GM12878 (cell line): ENCODE measurements around the gene MACROD2. TPM values are rescaled to one million over a fixed set of nuclear protein-coding genes. Genes with fewer than 3 reads are reported as not detected.
"Not testable (repeated sequence)": the region's sequence is repeated elsewhere in the genome, so short reads cannot be mapped to it uniquely, and the experiment has no call there.

Source experiments
- ATAC-seq: fragments of 200-7000 bp; cut with Tn5 transposase; 3 replicates; pipeline ENCODE4 v1.9.1; 2020; ENCODE audit warnings: mild to moderate bottlenecking, moderate library complexity
- BruUV-seq: library from RNA; stranded (reverse); fragments of 400-500 nt; replicated peaks from 2 replicates; lab custom pipeline; 2021; lab: Mats Ljungman, UMichigan
- CTCF ChIA-PET: fragments of 300-600 bp; sonication (Branson Sonifier 250); formaldehyde crosslinking; extraction: SDS; loops from one replicate; lab custom pipeline; 2021; ENCODE audit warnings: inconsistent platforms; lab: Yijun Ruan, JAX
- POLR2A ChIA-PET: fragments of 350-600 bp; formaldehyde crosslinking; extraction: SDS; loops from one replicate; lab custom pipeline; 2021; ENCODE audit warnings: inconsistent platforms; lab: Charles Lee
- RAD21 ChIA-PET: fragments of 300-600 bp; sonication (Branson Sonifier 250); formaldehyde crosslinking; loops from one replicate; lab custom pipeline; 2023; ENCODE audit warnings: antibody characterized with exemption; ENCODE audit not compliant: unreplicated experiment; lab: Charles Lee
- SMC1A ChIA-PET: fragments of 300-600 bp; sonication (Branson Sonifier 250); formaldehyde crosslinking; loops from one replicate; lab custom pipeline; 2023; ENCODE audit not compliant: unreplicated experiment, uncharacterized antibody; lab: Charles Lee
- DNase-seq: peaks from one replicate; pipeline ENCODE4 v3.0.0-alpha.2; 2011; ENCODE audit warnings: low read depth, low spot score
- FAIRE-seq: peaks from 3 replicates; lab custom pipeline; 2011; peaks lifted over from hg19 to GRCh38; lab: Jason Lieb, UNC
- H2AFZ ChIP-seq: 2 replicates; pipeline ENCODE4 v1.6.0; 2011; ENCODE audit warnings: low read depth, low read length, control low read depth; ENCODE audit not compliant: control insufficient read depth
- H3K27ac ChIP-seq: 2 replicates; pipeline ENCODE4 v1.5.1; 2011; ENCODE audit warnings: control low read depth; ENCODE audit not compliant: control insufficient read depth, insufficient read depth
- H3K27me3 ChIP-seq, 2 experiments: replicated peaks in 1 of 2; 2 replicates each; pipeline versions ENCODE4 v1.6.0 to v1.6.1; 2011; ENCODE audit warnings: low read length in 1 of 2; ENCODE audit not compliant: control insufficient read depth in 2 of 2, insufficient read depth in 2 of 2
- H3K36me3 ChIP-seq, 2 experiments: 2 replicates each; pipeline ENCODE4 v1.5.1; 2011; ENCODE audit warnings: low read length in 1 of 2; ENCODE audit not compliant: control insufficient read depth in 2 of 2, insufficient read depth in 2 of 2
- H3K4me1 ChIP-seq: 2 replicates; pipeline ENCODE4 v1.6.1; 2011; ENCODE audit warnings: mild to moderate bottlenecking, low read length, moderate library complexity, mixed read lengths; ENCODE audit not compliant: control insufficient read depth, insufficient read depth
- H3K4me2 ChIP-seq: 2 replicates; pipeline ENCODE4 v1.6.0; 2011; ENCODE audit warnings: control low read depth; ENCODE audit not compliant: control insufficient read depth, insufficient read depth
- H3K4me3 ChIP-seq: fragments of 200-600 bp; sonication (generic); 2 replicates; pipeline ENCODE4 v1.5.1; 2016
- H3K79me2 ChIP-seq: 2 replicates; pipeline ENCODE4 v1.6.0; 2011; ENCODE audit warnings: low read length; ENCODE audit not compliant: control insufficient read depth, insufficient read depth
- H3K9ac ChIP-seq: 2 replicates; pipeline ENCODE4 v1.8.0; 2011; ENCODE audit warnings: low read length, control low read depth, mixed read lengths; ENCODE audit not compliant: control insufficient read depth, insufficient read depth
- H3K9me3 ChIP-seq: replicated peaks from 3 replicates; pipeline ENCODE4 v1.5.1; 2011; ENCODE audit warnings: mild to moderate bottlenecking, low read length; ENCODE audit not compliant: control insufficient read depth, insufficient read depth
- H4K20me1 ChIP-seq: 2 replicates; pipeline ENCODE4 v1.6.0; 2011; ENCODE audit not compliant: control insufficient read depth, insufficient read depth
- CREB1 ChIP-seq: IDR thresholded peaks from 2 replicates; pipeline ENCODE4 v1.6.1; 2012; ENCODE audit warnings: low read depth, mild to moderate bottlenecking, inconsistent platforms
- NR2C1 ChIP-seq: fragments of 450-650 bp; IDR thresholded peaks from 2 replicates; pipeline ENCODE4 v1.6.1; 2017; ENCODE audit warnings: antibody characterized with exemption, mild to moderate bottlenecking, moderate library complexity
- SPI1 ChIP-seq: IDR thresholded peaks from 2 replicates; pipeline ENCODE4 v1.6.1; 2011; ENCODE audit warnings: low read depth, mild to moderate bottlenecking, low read length, moderate library complexity, borderline replicate concordance; ENCODE audit not compliant: insufficient read depth
- WGBS: methylation state at CpG from one replicate; pipeline ENCODE4 v1.1.6; 2016; ENCODE audit warnings: low lambda C conversion rate; ENCODE audit not compliant: insufficient replicate concordance, insufficient coverage; ENCODE audit errors: missing lambda C conversion rate; 5-methylcytosine and 5-hydroxymethylcytosine counted together
- in situ Hi-C: fragments of 300-500 bp; cut with MboI; formaldehyde crosslinking; loops from 9 replicates; pipeline ENCODE4 v1.14.3; 2018; ENCODE audit warnings: mixed read lengths
- intact Hi-C: fragments of 100-400 bp; cut with micrococcal nuclease; formaldehyde crosslinking; loops from one replicate; pipeline ENCODE4 v1.14.2; 2022; ENCODE audit not compliant: unreplicated experiment
- polyA plus RNA-seq, 11 experiments: library from polyadenylated mRNA; depleted of rRNA in 4 of 11; unstranded in 6 of 11; stranded (reverse) in 5 of 11; fragments of >200 nt; fragmentation: Nextera tagmentation in 4 of 11; fragmentation: Illumina TruSeq in 1 of 11; extraction: Ambion mirVana in 4 of 11; extraction: Trizol in 1 of 11; gene quantifications; 1 replicate in 1 of 11; 2 replicates in 10 of 11; pipeline versions ENCODE4 v1.2.1 to v1.2.3, GENCODE V29; 2011 to 2016; ENCODE audit warnings: inconsistent platforms in 2 of 11, missing spikeins in 2 of 11, low read depth in 1 of 11
- total RNA-seq, 4 experiments: library from RNA; depleted of rRNA in 3 of 4; stranded (reverse); fragments of >200 nt in 3 of 4; fragmentation: Illumina TruSeq in 1 of 4; extraction: Trizol in 1 of 4; gene quantifications; 2 replicates each; pipeline versions ENCODE4 v1.2.1 to v1.2.3, GENCODE V29; 2013 to 2021

The MACROD2 gene
- total and polyA plus RNA-seq, 10 of the 15 experiments (the other 5 are each of a cell fraction or from before 2014, with no cell fraction given) = 1.1 to 21.5 (median 2.2) TPM

DNA sequence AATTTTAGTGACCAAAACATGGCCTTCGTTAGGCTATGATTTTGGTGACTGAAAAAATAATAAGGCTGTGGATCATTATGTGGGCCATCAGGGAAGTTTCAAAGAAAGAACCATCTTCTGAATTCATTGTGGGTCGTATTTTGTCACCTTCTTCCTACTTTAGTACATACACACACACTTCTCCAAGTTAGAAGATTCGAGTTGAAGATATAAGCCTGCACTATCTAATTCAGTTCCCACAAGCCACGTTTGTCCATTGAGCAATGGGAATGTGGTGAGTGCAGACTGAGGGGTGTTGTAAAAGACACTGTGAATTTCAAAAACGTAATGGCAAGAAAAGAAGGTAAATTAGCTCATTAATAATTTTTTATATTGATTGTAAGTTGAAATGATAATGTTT lies 1812.0 kb downstream of the MACROD2 start:
- H3K27ac ChIP-seq = no peak overlapping the region
- intact Hi-C loops (no loop called here), in situ Hi-C loops (no loop called here)
- CTCF ChIA-PET = interaction anchor here (1.1 kb wide), 1 partner anchor 96 kb away, joined by 3 read pairs; no protein-coding TSS in a partner anchor
- RAD21 ChIA-PET = no interaction called here
- no peaks in the 10 kb centered on the region for H4K20me1 ChIP-seq
- no peaks in the 10 kb centered on the region for H3K4me1 ChIP-seq
- SMC1A ChIA-PET = interaction anchor here (1.3 kb wide), 1 partner anchor 18 kb away, joined by 3 read pairs; no protein-coding TSS in a partner anchor
- ATAC-seq (no peak), DNase-seq (no peak), FAIRE-seq (no peak)
- no peaks in the 10 kb centered on the region for H3K27me3 ChIP-seq
- no peak overlapping the region for H3K9ac ChIP-seq
- no peaks in the 10 kb centered on the region for H3K36me3 ChIP-seq
- H2AFZ ChIP-seq = no peak overlapping the region
- no peaks in the 10 kb centered on the region; the same call in 2 of the 3 replicates for H3K9me3 ChIP-seq
- H3K79me2 ChIP-seq = no peaks in the 10 kb centered on the region
- POLR2A ChIA-PET = no interaction called here
- no TSS peak for BruUV-seq
- 12% methylated on average over 5 of the region's 5 CpGs for WGBS
- H3K4me3 ChIP-seq = no peak overlapping the region
- no peak overlapping the region for H3K4me2 ChIP-seq
- no peak for TF ChIP-seq CREB1
- TF ChIP-seq, all 136 proteins: peak for 0

DNA sequence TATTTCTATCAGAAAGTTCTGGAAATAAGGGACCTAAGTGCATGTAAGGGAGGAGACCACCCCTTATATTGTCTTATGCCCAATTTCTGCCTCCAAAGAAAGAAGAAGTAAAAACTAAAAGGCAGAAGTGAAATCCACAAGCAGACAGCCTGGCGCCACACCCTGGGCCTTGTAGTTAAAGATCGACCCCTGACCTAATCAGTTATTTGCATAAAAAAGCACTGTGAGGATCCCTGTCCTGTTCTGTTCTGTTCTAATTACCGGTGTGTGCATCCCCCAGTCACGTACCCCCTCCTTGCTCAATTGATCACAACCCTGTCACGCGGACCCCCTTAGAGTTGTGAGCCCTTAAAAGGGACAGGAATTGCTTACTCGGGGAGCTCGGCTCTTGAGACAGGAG lies 1812.5 kb downstream of the MACROD2 start:
- not testable (repeated sequence) for ATAC-seq

More for the DNA sequence above, 1812.5 kb downstream of the MACROD2 start:
- SMC1A ChIA-PET = interaction anchor here (1.3 kb wide), 1 partner anchor 19 kb away, joined by 3 read pairs; no protein-coding TSS in a partner anchor
- FAIRE-seq, in situ Hi-C loops, H3K36me3 ChIP-seq, CTCF ChIA-PET, BruUV-seq, H3K9ac ChIP-seq, H2AFZ ChIP-seq, intact Hi-C loops, POLR2A ChIA-PET, H3K4me3 ChIP-seq, H3K9me3 ChIP-seq, H3K4me1 ChIP-seq, H3K79me2 ChIP-seq, H4K20me1 ChIP-seq, H3K4me2 ChIP-seq, RAD21 ChIA-PET, H3K27ac ChIP-seq: not testable (repeated sequence)
- 4% methylated on average over 8 of the region's 8 CpGs for WGBS
- DNase-seq = peak; percentile 3
- TF ChIP-seq SPI1 (0 out of 2 replicates have a peak, but pooled peaks have one; percentile 21), NR2C1 (0 out of 2 replicates have a peak, but pooled peaks have one; percentile 11)
- TF ChIP-seq, all 136 proteins: peak for 2; not testable (repeated sequence) for 134
- H3K27me3 ChIP-seq = not testable (repeated sequence)
